Kidney capillary endothelial cell (primary cell): ENCODE measurements around the gene UBE2A.

ENCODE experiments used
- DNase-seq: peaks from one replicate; pipeline ENCODE4 v3.0.0-alpha.2; 2018; ENCODE audit warnings: low spot score

Gene UBE2A

DNA sequence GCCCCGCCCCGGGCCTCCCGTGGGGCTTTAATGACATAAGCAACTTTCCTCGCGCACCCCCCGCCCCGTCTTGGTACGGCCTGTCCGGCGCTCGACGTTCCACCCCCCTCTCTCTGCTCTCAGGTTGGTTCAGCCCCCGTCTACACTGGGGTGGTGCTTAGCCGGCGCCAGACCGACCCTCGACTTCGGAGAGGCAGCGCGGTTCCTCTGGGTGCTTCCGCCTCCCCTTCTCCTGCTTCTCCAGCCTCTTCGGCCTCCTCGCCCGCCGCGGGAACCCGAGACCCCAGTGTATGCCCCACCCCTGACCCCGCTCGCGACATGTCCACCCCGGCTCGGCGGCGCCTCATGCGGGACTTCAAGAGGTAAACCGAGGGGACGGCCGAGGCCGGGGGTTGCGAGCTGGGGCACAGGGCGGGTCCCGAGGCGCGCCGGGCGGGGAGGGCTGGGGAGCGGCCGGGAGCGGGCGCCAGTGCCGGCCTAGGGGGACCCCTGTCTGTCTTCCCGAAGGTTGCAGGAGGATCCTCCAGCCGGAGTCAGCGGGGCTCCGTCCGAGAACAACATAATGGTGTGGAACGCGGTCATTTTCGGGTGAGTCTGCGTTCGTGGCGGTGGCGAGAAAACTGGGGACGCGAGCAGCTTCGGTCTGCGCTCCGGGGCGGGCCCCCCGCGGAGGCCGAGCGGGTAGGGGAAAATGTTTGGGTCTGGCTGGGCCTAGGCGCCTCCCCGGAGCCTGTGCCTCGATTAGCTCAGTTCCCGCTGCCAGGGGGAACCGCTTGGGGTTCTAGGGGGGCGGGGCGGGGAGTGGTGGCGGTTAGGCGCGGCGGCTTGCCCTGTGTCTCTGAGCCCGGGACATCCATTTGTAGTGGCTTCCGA, at the start of gene UBE2A:
Gene UBE2A (plus strand): TSS at position 170 of the 873 bp plus-strand sequence. CDS start 149 bp downstream, at position 319.
- DNase-seq, result peak; percentile 63

DNA sequence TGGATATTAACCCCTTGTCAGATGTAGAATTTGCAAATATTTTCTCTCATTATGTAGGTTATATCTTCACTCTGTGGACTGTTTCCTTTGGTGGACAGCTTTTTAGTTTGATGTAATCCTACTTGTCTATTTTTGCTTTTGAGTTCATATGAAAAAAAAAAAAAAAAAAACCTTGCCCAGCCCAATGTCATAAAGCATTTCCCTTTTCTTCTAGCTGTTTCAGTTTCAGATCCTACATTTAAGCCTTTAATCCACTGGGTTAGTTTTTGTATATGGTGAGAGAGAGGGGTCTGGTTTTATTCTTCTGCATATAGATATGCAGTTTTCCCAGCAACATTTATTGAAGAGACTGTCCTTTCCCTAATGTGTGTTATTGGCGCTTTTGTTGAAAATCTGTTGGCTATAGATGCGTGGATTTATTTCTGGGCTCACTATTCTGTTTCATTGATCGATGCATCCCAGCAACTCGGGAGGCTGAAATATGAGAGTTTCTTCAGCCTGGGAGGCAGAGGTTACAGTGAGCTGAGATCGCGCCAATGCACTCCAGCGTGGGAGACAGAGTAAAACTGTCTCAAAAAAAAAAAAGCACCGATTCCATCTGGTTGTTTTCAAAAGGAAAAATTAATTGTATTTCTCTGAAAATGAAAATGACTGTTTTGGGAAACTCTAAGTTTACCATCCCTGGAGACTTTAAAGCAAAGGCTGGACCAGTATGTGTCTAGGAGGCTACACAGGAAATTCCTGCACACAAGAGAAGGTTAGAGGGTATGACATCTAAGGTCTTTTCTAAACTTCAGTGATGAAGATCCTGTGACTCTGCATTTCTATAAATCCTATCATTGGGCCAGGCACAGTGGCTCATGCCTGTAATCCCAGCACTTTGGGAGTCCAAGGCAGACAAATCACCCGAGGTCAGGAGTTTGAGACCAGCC, 44.8 kb upstream of the UBE2A start:
- no peak for DNase-seq

DNA sequence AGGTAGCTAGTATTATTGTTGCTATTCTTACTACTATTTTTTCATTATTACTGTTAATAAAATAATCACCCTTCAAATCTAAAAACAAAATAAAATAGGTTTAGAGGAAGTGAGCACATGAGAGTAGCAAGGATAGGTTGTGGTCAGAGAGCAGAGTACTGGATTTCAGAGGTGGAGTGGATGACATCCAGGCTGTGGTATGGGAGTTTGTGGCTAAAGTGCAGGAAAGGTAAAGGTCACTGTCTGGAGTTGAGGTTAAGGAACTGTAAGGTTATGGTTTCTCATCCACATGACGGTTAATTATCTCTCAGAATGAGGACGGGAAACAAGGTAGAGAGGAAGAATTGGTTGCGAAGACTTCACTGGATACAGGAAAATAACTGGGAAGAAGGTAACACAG, 36.9 kb upstream of the UBE2A start:
- DNase-seq, result no peak

DNA sequence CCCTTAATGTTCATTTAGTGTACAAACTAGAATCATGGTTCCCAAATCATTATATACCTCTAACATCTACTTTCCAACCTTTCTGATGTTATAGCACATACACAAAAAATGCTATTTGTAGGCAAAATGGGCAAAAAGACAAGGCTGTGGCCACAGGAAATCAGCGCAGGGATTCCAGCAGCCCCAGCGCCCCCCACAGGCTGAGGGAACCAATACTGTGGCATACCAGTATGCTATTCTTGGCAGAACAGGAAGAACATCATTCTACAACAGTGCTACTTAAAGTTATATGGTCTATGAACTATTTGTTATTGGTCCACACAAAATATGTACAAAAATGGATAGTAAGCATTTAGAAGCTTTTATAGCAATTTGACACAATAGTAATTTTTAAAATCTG, 34.5 kb upstream of the UBE2A start:
- no peak for DNase-seq

DNA sequence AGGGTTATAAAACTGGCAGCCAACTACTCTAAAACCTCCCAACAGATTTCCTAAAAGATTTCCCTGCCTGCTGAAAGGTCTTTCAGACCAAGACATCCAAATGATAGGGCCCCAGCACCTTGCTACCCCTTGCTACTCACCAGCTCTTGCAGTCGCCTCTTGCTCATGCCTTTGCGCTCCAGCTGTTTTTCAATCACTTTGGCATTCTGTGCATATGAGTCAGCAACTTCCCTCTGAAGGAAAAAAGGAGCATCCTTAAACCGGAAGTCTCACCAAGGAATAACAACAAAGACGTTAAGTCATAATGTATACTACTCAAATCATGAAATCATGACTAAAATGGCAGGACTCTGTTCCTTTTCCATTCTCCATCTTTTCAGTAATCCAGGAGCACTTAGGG, 33.2 kb upstream of the UBE2A start:
- peak; percentile 52 for DNase-seq

DNA sequence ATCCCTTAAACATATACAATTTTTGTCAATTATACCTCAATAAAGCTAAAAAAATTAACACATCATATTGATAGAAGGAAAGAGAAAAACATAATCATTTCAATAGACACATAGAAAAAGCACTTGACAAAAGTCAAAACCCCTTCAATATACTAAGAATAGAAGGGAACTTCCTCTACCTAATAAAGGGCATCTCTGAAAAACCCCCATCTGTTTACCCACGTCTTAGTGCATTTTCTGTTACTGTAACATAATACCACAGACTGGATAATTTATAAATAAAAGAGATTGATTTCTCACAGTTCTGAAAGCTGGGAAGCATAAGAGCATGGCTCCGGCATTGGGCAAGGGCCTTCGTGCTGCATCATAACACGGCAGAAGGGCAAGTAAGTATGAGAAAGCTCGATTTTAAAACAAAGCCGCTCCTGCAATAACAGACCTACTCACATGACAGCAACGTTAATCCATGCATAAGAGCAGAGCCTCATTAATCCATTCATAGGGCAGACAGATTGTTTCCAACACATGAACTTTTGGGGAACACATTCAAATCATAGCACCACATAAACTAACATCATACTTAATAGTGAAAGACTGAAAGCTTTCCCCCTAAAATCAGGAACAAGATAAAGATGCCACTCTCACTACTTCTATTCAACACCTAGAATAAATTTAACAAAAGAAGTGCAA, 24.9 kb upstream of the UBE2A start:
- DNase-seq, result no peak

DNA sequence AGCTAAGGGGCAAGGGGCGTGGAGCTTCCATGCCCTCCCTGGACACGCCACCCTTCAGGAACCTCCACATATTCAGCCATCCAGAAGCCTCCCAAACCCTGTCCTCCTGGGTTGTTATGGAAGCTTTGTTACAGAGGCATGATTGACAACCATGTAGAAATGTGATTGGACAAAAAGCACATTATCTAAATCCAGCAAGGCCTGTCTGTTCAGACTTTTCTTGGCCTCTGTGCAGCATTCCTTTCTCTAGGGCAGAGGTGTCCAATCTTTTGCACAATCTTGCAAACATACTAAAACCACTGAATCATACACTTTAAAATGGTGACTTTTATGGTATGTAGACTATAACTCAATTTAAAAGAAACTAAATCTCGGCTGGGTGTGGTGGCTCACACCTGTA, 21.9 kb upstream of the UBE2A start:
- no peak for DNase-seq

DNA sequence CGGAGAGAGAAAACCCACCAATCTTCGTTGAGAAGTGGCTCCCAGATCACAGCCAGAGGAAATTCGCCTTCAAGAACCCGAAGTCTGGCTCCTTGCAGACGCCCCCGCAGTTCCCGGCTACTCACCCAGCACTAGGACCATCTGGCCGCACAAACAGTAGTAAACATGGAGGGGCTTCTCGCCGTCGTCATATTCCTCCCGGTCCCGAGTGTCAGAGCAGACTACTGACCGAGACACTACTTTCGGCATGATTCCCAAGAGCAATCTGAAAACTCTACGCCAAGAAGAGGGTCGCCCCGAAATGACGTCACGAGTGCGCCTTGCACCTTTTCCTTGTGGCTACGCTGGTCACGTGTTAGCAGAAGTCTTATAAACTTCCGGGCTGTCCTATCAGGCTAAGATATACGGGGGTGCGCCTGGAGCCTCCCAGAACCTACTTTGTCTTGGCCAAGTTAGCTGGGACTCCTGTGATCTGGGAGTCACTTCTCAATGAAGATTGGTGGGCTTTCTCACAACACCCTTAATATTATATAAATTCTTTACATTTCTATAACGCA, 9.2 kb upstream of the UBE2A start, which contains the start of gene STEEP1:
Gene STEEP1 (minus strand): TSS at position 303 of the 557 bp plus-strand sequence. CDS start 54 bp downstream, at position 249.
- peak; percentile 75 for DNase-seq

DNA sequence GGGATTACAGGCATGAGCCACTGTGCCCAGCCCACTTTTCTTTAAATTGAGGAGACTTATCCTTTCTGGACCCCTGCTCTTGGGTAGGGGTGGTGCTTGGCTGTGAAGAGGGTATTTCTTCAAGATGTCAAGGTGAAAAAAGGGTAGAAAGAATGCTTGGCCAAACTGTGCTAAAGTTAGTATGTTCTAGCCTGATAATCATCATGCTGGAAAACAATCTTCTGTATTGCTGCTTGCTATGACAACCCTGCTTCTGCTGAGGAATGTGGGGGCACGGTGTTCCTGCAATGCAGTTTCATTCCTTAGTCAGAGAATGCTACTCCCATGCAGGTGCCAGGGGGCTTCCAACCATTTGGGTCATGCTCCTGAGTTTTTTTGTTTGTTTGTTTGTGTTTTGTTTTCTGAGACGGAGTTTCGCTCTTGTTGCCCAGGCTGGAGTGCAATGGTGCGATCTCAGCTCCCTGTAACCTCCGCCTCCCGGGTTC, 4.0 kb upstream of the UBE2A start:
- no peak for DNase-seq

DNA sequence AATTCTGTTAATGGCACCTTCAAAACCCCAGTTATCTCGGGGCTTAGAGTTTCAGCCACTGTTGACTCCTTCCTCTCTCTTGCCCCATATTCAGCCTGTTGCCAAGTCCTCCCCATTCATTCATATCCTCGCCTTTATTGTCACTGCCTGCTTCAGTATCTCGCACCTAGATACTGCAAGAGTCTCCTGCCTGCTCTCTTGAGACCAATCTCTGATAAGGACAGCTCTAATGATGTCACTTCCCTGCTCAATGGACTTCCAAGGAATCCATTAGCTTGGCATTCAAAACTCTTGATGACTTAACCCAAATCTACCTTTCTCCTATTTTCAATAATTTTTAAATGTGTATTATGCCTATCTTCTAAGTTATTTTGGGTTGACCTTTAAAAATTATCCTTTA, 1.1 kb upstream of the UBE2A start:
- DNase-seq, result no peak

DNA sequence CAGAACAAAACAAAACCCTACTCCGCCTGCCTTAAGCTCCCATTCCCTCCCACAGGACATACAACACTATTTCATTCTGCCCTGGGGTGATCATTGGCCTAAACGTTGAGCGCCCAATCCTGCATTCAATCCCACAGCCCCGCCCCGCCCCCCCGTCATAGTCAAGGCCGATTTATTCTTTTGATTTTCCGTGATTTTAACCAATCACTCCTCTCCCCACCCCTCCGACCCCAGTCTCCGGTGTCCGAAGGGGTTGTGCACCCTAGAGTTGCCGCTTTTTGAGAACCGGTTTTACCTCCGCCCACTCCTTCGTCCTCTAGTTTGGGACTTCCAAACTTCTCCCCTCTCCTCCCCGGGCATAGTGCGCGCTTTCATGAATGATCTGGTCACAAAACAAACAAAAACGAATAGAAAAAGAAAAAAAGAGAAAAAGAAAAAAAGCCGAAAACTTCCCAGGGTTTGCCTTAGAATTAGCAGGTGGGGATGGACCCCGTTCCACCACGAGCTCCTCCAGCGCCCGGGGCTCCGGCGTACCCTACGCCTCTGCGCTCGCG, 446 bp upstream of the UBE2A start:
- DNase-seq, result no peak

DNA sequence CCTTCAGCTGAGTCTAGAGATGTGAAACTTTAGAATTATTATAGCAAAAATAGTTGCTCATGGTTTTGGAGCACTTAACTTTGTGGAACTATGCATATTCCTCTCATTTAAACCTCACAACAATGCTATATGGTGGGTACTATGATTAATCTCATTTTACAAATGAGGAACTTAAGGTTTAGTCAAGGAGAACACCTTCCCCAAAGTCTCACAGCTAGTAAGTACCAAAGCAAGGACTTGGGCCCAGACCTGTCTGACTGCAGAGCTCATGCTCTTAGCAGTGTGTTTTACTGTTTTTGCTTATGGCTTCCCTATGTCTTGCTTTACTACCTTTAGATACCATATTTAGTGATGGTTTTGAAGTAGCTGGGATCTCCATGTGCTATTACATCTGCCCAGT, 5.1 kb downstream of the UBE2A start:
- DNase-seq, result no peak

DNA sequence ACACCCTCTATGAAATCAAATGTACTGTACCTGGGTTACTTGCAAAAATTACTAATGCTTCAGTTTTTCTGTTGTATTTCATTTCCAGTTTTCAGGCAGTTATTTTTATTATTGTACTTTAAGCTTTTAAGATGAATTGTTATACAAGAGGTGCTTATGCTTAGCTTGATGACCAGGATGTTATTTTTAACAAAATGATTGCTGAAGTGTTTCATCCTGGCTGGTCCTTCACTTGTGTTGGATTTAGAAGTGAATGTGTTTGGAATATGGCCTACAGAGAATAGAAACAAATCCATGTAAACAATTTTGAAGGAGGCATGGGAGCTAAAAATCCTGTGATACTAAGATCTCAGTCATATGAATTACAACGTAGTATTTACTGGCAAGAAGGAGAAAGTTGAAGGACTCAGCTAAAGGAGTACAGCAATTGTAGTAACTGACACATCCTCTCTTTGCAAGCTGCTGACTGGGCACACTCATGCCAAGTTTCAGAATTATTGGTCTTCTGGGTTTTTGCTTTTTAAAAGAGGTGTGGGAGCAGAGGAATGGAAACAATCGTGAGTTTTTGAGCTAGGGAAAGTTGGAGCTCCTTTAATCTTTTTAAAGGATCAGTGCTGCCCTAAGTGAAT, 9.2 kb downstream of the UBE2A start:
- no peak for DNase-seq

DNA sequence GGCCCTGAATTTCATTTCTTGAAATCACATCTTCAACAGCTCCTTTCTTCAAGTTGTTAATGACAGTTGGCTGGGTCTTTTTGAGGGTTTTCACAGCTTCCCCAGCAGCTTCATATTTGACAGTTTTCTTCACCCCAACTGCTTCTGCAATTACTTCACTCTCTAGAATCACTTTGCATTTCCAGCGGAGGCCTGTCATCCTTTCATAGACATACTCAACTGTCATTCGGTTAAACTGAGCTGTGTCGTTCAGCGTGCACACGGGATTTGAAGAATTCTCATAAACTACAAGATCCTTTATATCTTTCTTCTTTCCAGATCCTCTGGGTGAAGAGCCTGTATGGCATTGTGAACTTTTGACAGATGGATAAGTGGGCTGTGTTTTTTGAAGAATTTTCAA, 15.4 kb downstream of the UBE2A start:
- DNase-seq, result no peak

DNA sequence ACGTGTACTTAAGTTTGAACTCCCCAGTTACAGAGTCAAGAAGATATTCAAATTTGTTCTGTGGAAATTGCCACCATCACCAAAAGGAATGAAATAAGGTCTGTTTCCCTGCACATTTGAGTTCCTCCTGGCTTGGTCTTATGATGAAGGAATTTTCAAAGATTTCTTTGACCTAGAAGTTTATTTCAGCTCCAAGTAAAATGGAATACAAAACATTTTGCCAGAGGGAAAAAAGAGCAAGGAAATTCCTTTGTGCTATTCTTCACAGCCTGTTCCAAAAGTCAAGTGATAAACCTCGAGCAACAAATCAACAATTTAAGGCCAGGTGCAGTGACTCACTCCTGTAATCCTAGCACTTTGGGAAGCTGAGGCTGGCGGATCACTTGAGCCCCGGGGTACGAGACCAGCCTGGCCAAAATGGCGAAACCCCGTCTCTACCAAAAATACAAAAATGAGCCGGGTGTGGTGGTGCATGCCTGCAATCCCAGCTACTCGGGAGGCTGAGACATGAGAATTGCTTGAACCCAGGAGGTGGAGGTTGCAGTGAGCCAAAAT, 28.4 kb downstream of the UBE2A start:
- no peak for DNase-seq

DNA sequence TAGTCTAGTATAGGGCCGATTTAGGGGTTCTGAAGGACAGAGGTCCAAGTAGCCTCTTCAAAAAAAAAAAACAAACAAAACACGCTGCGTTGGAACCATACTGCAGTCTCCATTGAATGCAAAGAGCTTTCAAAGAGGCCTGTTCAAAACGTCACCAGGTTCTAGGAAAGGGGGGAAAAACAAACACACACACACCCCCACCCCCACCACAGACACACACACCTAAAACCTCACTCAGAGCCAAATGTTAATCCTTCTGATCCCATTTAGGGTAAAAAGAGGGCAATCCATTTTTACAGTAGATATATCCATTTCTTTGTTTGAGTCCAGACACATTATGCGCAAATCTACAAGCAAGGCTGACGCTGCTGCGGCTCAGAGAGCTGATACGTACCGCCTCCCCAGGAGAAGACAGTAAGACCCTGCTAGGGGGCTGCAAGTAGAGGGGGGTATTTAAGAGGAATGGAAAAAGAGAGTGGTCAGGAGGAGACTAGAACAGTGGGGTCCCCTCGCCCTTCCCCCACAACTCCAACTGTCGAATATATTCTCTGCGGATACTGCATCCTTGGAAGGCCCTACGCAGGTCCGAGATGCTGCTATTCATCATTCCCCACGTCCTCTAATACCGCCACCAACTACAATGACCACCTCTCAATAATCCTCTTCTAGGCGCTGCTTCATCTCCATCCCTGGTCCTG, 30.6 kb downstream of the UBE2A start:
- no peak for DNase-seq

DNA sequence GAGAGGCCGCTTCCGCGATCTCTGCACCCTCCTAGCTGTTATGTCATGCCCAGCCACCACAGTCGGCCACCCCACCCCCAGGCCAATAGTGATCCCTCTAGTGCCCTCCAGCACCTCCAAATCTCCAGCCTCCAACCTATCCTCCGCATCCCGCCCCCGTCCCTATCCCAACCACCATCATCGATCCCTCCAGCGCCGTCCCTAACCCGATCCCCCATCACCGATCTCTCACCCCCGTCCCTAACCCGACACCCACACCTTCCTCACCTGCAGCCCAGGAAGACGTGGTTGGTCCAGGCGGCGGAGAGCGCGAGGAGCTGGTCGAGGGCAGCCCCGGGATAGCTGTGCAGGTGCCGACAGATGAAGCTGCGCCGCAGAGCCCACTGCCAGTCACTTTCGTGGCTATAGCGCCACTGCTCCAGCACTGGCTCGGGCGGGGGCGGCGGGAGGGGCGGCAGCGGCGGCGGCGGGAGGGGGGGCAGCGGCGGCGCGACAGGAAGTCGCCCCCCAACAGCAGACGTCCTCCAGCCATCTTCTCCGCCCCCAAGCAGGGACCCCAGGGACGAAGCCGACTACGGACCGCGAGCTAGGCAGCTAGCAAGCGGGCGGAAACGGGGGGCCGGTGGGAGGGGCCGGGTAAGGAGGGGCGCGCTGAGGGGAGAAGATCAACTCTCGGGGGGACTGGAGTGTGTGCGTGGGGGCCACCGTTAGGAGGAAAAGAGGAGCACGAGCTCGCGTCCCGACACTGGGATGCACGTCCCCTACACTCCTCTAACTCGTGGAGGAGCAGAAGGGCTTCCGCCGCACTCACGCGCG, 31.3 kb downstream of the UBE2A start:
- no peak for DNase-seq

DNA sequence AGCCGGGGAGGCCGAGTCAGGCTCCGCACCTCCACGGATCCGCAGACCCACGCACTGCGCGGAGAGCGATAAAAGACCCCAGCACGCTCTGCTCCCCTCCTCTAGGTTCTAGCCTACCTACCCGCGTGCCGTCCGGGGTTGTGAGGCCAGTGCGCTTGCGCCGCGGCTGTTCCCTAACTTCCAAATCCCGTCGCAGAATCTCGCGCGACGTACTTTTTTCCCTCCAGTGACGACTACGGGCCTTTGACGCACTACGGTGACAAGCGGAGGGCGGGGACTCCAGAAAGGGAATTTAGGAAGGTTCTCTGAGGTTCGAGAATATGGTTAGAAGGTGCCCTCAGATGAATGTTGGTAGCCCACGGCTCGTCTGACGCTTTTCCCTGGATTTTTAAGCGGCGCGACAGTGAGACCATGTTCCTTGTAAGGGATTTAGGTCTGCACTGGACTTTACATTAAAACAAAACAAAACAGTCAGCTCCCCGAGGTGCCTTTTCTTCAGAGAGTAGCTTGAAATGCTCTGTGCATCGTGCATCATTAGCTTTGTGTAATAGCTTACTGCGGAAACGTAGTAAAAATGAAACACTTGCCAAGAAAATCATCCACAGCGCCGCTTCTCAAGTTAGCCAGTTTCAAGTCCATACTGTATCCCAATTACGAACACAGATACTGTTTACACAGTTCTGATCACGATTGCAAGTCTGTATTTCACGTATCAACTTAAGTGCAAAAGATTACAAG, 32.1 kb downstream of the UBE2A start, which contains the start of gene NKRF:
Gene NKRF (minus strand): TSS at position 145 of the 738 bp plus-strand sequence.
- DNase-seq, result peak; percentile 62
